ENCODE measurements around the gene NXNL2. TPM values are rescaled to one million over a fixed set of nuclear protein-coding genes. Genes with fewer than 3 reads are reported as not detected.

The NXNL2 gene
- total RNA-seq, 1 donor from 2014 or later: 0.52 TPM

- no peaks in the 10 kb centered on the region for H3K36me3 ChIP-seq (ENCODE audit: control insufficient read depth in 3 of 3, insufficient read depth in 3 of 3, low read length in 3 of 3)
- no peaks in the 10 kb centered on the region for H3K4me1 ChIP-seq (ENCODE audit: control insufficient read depth in 3 of 3, insufficient read depth in 3 of 3, low read length in 3 of 3)
- no peaks in the 10 kb centered on the region for H3K9me3 ChIP-seq (ENCODE audit: control insufficient read depth in 3 of 3, low read length in 3 of 3)
- H3K27me3 ChIP-seq (ENCODE audit: control insufficient read depth in 3 of 3, insufficient read depth in 3 of 3, low read length in 3 of 3): no peaks in the 10 kb centered on the region
- no peak overlapping the region for H3K9ac ChIP-seq (ENCODE audit: low read depth in 1 of 3, low read length in 3 of 3)
- no peak overlapping the region for H3K4me3 ChIP-seq (ENCODE audit: low read length in 3 of 3)
- no peak overlapping the region for H3K27ac ChIP-seq (ENCODE audit: low read depth, low read length)
Measured at GRCh38 chr9:88508326-88508725, 26.7 kb upstream of the NXNL2 start.

GRCh38 chr9:88511906-88512305 lies 23.1 kb upstream of the NXNL2 start:
- Histone ChIP-seq H3K27me3 (ENCODE audit: control insufficient read depth in 3 of 3, insufficient read depth in 3 of 3, low read length in 3 of 3) (no peaks in the 10 kb centered on the region), H3K9me3 (ENCODE audit: control insufficient read depth in 3 of 3, low read length in 3 of 3) (no peaks in the 10 kb centered on the region), H3K4me1 (ENCODE audit: control insufficient read depth in 3 of 3, insufficient read depth in 3 of 3, low read length in 3 of 3) (no peaks in the 10 kb centered on the region), H3K9ac (ENCODE audit: low read depth in 1 of 3, low read length in 3 of 3) (no peak overlapping the region), H3K27ac (ENCODE audit: low read depth, low read length) (no peak overlapping the region), H3K4me3 (ENCODE audit: low read length in 3 of 3) (no peak overlapping the region), H3K36me3 (ENCODE audit: control insufficient read depth in 3 of 3, insufficient read depth in 3 of 3, low read length in 3 of 3) (no peaks in the 10 kb centered on the region)

- Histone ChIP-seq H3K9ac (ENCODE audit: low read depth in 1 of 3, low read length in 3 of 3) (no peak overlapping the region), H3K27me3 (ENCODE audit: control insufficient read depth in 3 of 3, insufficient read depth in 3 of 3, low read length in 3 of 3) (peaks cover 0 to 2% (median 0%) of the 10 kb centered on the region in 3 donors), H3K36me3 (ENCODE audit: control insufficient read depth in 3 of 3, insufficient read depth in 3 of 3, low read length in 3 of 3) (no peaks in the 10 kb centered on the region), H3K27ac (ENCODE audit: low read depth, low read length) (no peak overlapping the region), H3K4me3 (ENCODE audit: low read length in 3 of 3) (no peak overlapping the region), H3K9me3 (ENCODE audit: control insufficient read depth in 3 of 3, low read length in 3 of 3) (no peaks in the 10 kb centered on the region), H3K4me1 (ENCODE audit: control insufficient read depth in 3 of 3, insufficient read depth in 3 of 3, low read length in 3 of 3) (no peaks in the 10 kb centered on the region)
Measured at GRCh38 chr9:88514247-88514646, 20.7 kb upstream of the NXNL2 start.

- H3K9ac ChIP-seq (ENCODE audit: low read depth in 1 of 3, low read length in 3 of 3): no peak overlapping the region
- no peak overlapping the region for H3K4me3 ChIP-seq (ENCODE audit: low read length in 3 of 3)
- H3K27ac ChIP-seq (ENCODE audit: low read depth, low read length): no peak overlapping the region
- no peaks in the 10 kb centered on the region for H3K9me3 ChIP-seq (ENCODE audit: control insufficient read depth in 3 of 3, low read length in 3 of 3)
- peaks cover 0 to 3% (median 0%) of the 10 kb centered on the region in 3 donors for H3K27me3 ChIP-seq (ENCODE audit: control insufficient read depth in 3 of 3, insufficient read depth in 3 of 3, low read length in 3 of 3)
- no peaks in the 10 kb centered on the region for H3K4me1 ChIP-seq (ENCODE audit: control insufficient read depth in 3 of 3, insufficient read depth in 3 of 3, low read length in 3 of 3)
- no peaks in the 10 kb centered on the region for H3K36me3 ChIP-seq (ENCODE audit: control insufficient read depth in 3 of 3, insufficient read depth in 3 of 3, low read length in 3 of 3)
Measured at GRCh38 chr9:88521308-88521707, 13.7 kb upstream of the NXNL2 start.

- Histone ChIP-seq H3K4me1 (ENCODE audit: control insufficient read depth in 3 of 3, insufficient read depth in 3 of 3, low read length in 3 of 3) (no peaks in the 10 kb centered on the region), H3K9ac (ENCODE audit: low read depth in 1 of 3, low read length in 3 of 3) (no peak overlapping the region), H3K4me3 (ENCODE audit: low read length in 3 of 3) (no peak overlapping the region), H3K9me3 (ENCODE audit: control insufficient read depth in 3 of 3, low read length in 3 of 3) (no peaks in the 10 kb centered on the region), H3K36me3 (ENCODE audit: control insufficient read depth in 3 of 3, insufficient read depth in 3 of 3, low read length in 3 of 3) (no peaks in the 10 kb centered on the region), H3K27me3 (ENCODE audit: control insufficient read depth in 3 of 3, insufficient read depth in 3 of 3, low read length in 3 of 3) (peaks cover 0 to 3% (median 0%) of the 10 kb centered on the region in 3 donors), H3K27ac (ENCODE audit: low read depth, low read length) (no peak overlapping the region)
Measured at GRCh38 chr9:88522360-88522759, 12.6 kb upstream of the NXNL2 start.

GRCh38 chr9:88523056-88523455 lies 11.9 kb upstream of the NXNL2 start:
- Histone ChIP-seq H3K4me3 (ENCODE audit: low read length in 3 of 3) (no peak overlapping the region), H3K9me3 (ENCODE audit: control insufficient read depth in 3 of 3, low read length in 3 of 3) (no peaks in the 10 kb centered on the region), H3K9ac (ENCODE audit: low read depth in 1 of 3, low read length in 3 of 3) (no peak overlapping the region), H3K27ac (ENCODE audit: low read depth, low read length) (no peak overlapping the region), H3K4me1 (ENCODE audit: control insufficient read depth in 3 of 3, insufficient read depth in 3 of 3, low read length in 3 of 3) (no peaks in the 10 kb centered on the region), H3K27me3 (ENCODE audit: control insufficient read depth in 3 of 3, insufficient read depth in 3 of 3, low read length in 3 of 3) (peaks cover 0 to 3% (median 0%) of the 10 kb centered on the region in 3 donors), H3K36me3 (ENCODE audit: control insufficient read depth in 3 of 3, insufficient read depth in 3 of 3, low read length in 3 of 3) (no peaks in the 10 kb centered on the region)

- Histone ChIP-seq H3K4me3 (ENCODE audit: low read length in 3 of 3) (no peak overlapping the region), H3K27ac (ENCODE audit: low read depth, low read length) (no peak overlapping the region), H3K9ac (ENCODE audit: low read depth in 1 of 3, low read length in 3 of 3) (no peak overlapping the region), H3K9me3 (ENCODE audit: control insufficient read depth in 3 of 3, low read length in 3 of 3) (no peaks in the 10 kb centered on the region), H3K4me1 (ENCODE audit: control insufficient read depth in 3 of 3, insufficient read depth in 3 of 3, low read length in 3 of 3) (no peaks in the 10 kb centered on the region), H3K27me3 (ENCODE audit: control insufficient read depth in 3 of 3, insufficient read depth in 3 of 3, low read length in 3 of 3) (peaks cover 0 to 4% (median 0%) of the 10 kb centered on the region in 3 donors), H3K36me3 (ENCODE audit: control insufficient read depth in 3 of 3, insufficient read depth in 3 of 3, low read length in 3 of 3) (no peaks in the 10 kb centered on the region)
Measured at GRCh38 chr9:88524911-88525310, 10.1 kb upstream of the NXNL2 start.

GRCh38 chr9:88527618-88528017 lies 7.4 kb upstream of the NXNL2 start:
- Histone ChIP-seq H3K36me3 (ENCODE audit: control insufficient read depth in 3 of 3, insufficient read depth in 3 of 3, low read length in 3 of 3) (no peaks in the 10 kb centered on the region), H3K27me3 (ENCODE audit: control insufficient read depth in 3 of 3, insufficient read depth in 3 of 3, low read length in 3 of 3) (peaks cover 3 to 15% (median 12%) of the 10 kb centered on the region in 3 donors), H3K9me3 (ENCODE audit: control insufficient read depth in 3 of 3, low read length in 3 of 3) (no peaks in the 10 kb centered on the region), H3K9ac (ENCODE audit: low read depth in 1 of 3, low read length in 3 of 3) (no peak overlapping the region), H3K4me3 (ENCODE audit: low read length in 3 of 3) (no peak overlapping the region), H3K27ac (ENCODE audit: low read depth, low read length) (no peak overlapping the region), H3K4me1 (ENCODE audit: control insufficient read depth in 3 of 3, insufficient read depth in 3 of 3, low read length in 3 of 3) (peaks cover 0 to 5% (median 0%) of the 10 kb centered on the region in 3 donors)

GRCh38 chr9:88528080-88528790 lies 6.7 kb upstream of the NXNL2 start:
- Histone ChIP-seq H3K27ac (ENCODE audit: low read depth, low read length) (no peak overlapping the region), H3K9ac (ENCODE audit: low read depth in 1 of 3, low read length in 3 of 3) (no peak overlapping the region), H3K4me1 (ENCODE audit: control insufficient read depth in 3 of 3, insufficient read depth in 3 of 3, low read length in 3 of 3) (peaks cover 0 to 5% (median 0%) of the 10 kb centered on the region in 3 donors), H3K36me3 (ENCODE audit: control insufficient read depth in 3 of 3, insufficient read depth in 3 of 3, low read length in 3 of 3) (no peaks in the 10 kb centered on the region), H3K4me3 (ENCODE audit: low read length in 3 of 3) (no peak overlapping the region), H3K27me3 (ENCODE audit: control insufficient read depth in 3 of 3, insufficient read depth in 3 of 3, low read length in 3 of 3) (peaks cover 3 to 18% (median 15%) of the 10 kb centered on the region in 3 donors), H3K9me3 (ENCODE audit: control insufficient read depth in 3 of 3, low read length in 3 of 3) (no peaks in the 10 kb centered on the region)

- Histone ChIP-seq H3K27ac (ENCODE audit: low read depth, low read length) (no peak overlapping the region), H3K27me3 (ENCODE audit: control insufficient read depth in 3 of 3, insufficient read depth in 3 of 3, low read length in 3 of 3) (peaks cover 3 to 19% (median 18%) of the 10 kb centered on the region in 3 donors), H3K9me3 (ENCODE audit: control insufficient read depth in 3 of 3, low read length in 3 of 3) (no peaks in the 10 kb centered on the region), H3K9ac (ENCODE audit: low read depth in 1 of 3, low read length in 3 of 3) (no peak overlapping the region), H3K4me1 (ENCODE audit: control insufficient read depth in 3 of 3, insufficient read depth in 3 of 3, low read length in 3 of 3) (peaks cover 0 to 5% (median 0%) of the 10 kb centered on the region in 3 donors), H3K36me3 (ENCODE audit: control insufficient read depth in 3 of 3, insufficient read depth in 3 of 3, low read length in 3 of 3) (no peaks in the 10 kb centered on the region), H3K4me3 (ENCODE audit: low read length in 3 of 3) (no peak overlapping the region)
Measured at GRCh38 chr9:88529496-88529895, 5.5 kb upstream of the NXNL2 start.

All from skeletal muscle tissue (tissue), 4 donors.